Chondrocyte (in vitro differentiated cells): Measurements from ENCODE around the gene FAM167B. TPM values are rescaled to one million over a fixed set of nuclear protein-coding genes. Genes with fewer than 3 reads are reported as not detected.

ENCODE experiments used
- DNase-seq: peaks from one replicate; pipeline ENCODE4 v3.0.0; 2021; ENCODE audit warnings: mixed read lengths, low spot score
- H3K27ac Mint-ChIP-seq: one replicate; pipeline ENCODE4 v1.8.0; 2021; ENCODE audit warnings: mild to moderate bottlenecking, moderate library complexity, mixed read lengths; ENCODE audit not compliant: unreplicated experiment
- H3K27me3 Mint-ChIP-seq: 2 replicates; pipeline ENCODE4 v1.8.0; 2021; ENCODE audit warnings: low read depth, mixed read lengths
- H3K36me3 Mint-ChIP-seq: 2 replicates; pipeline ENCODE4 v1.8.0; 2021; ENCODE audit warnings: low read depth, mixed read lengths
- H3K4me1 Mint-ChIP-seq: 2 replicates; pipeline ENCODE4 v1.8.0; 2021; ENCODE audit warnings: low read depth, mild to moderate bottlenecking, mixed read lengths
- H3K4me3 Mint-ChIP-seq: one replicate; pipeline ENCODE4 v1.8.0; 2021; ENCODE audit warnings: mild to moderate bottlenecking, moderate library complexity, mixed read lengths; ENCODE audit not compliant: unreplicated experiment
- H3K9me3 Mint-ChIP-seq: 2 replicates; pipeline ENCODE4 v1.8.0; 2021; ENCODE audit warnings: low read depth, mixed read lengths
- total RNA-seq: library from RNA; stranded (reverse); gene quantifications from 3 replicates; pipeline ENCODE4 v1.2.1, GENCODE V29; 2021
- TF ChIP-seq, protein P1 (sequence below): fragments of 200-600 bp; sonication (generic); IDR thresholded peaks from 2 replicates; pipeline ENCODE4 v1.5.0; 2021; ENCODE audit warnings: antibody characterized with exemption, mild to moderate bottlenecking, moderate library complexity

Gene FAM167B
- total RNA-seq, 1 donor from 2014 or later, result 2.9 TPM

DNA sequence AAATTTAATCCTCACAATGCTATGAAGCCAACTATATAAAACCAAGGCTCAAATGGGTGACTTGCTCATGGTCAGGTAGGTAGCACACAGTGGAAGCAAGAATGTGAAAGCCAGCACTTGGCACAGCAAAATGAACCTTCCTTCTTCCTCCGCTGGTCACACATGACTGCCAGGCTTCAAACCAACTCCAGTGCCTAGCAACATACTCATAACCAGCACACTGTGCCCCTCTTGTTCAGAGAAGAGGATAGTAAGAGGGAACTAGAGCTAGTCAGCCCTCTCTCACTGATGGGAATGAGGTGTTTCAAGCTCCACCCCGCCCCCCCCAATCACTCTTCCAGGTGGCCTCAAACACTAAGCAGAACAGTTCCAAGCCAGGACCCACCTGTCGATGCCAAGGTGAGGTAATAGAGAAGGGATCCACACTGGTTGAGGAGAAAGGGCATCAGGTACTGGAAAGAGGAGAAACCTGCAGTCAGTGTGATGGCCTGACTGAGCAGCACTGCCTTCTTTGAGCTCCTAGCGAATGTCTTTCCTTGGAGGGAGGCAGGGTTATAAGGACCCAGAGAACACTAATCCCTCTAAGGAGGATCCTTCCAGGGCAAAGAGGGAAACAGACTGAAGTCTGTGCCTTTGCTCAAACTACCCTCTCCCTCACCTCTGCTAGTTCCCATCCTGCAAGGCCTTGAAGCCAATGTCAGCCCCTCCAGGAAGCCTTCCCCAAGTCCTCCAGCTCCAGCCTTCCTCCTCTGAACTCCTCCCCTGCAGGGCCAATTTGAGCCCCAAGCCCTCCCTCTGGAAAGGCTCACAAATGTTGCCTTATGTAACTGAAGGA is 26.1 kb upstream of the FAM167B start:
- no peaks in the 10 kb centered on the region for H3K27me3 Mint-ChIP-seq
- peak overlapping the region; percentile 95 for H3K27ac Mint-ChIP-seq
- H3K4me1 Mint-ChIP-seq, result peaks cover 34% of the 10 kb centered on the region
- DNase-seq, result no peak
- TF ChIP-seq, protein P1, sequence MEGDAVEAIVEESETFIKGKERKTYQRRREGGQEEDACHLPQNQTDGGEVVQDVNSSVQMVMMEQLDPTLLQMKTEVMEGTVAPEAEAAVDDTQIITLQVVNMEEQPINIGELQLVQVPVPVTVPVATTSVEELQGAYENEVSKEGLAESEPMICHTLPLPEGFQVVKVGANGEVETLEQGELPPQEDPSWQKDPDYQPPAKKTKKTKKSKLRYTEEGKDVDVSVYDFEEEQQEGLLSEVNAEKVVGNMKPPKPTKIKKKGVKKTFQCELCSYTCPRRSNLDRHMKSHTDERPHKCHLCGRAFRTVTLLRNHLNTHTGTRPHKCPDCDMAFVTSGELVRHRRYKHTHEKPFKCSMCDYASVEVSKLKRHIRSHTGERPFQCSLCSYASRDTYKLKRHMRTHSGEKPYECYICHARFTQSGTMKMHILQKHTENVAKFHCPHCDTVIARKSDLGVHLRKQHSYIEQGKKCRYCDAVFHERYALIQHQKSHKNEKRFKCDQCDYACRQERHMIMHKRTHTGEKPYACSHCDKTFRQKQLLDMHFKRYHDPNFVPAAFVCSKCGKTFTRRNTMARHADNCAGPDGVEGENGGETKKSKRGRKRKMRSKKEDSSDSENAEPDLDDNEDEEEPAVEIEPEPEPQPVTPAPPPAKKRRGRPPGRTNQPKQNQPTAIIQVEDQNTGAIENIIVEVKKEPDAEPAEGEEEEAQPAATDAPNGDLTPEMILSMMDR, result no peak
- no peaks in the 10 kb centered on the region for H3K9me3 Mint-ChIP-seq
- H3K36me3 Mint-ChIP-seq, result peaks cover 14% of the 10 kb centered on the region
- peak overlapping the region; percentile 95 for H3K4me3 Mint-ChIP-seq

DNA sequence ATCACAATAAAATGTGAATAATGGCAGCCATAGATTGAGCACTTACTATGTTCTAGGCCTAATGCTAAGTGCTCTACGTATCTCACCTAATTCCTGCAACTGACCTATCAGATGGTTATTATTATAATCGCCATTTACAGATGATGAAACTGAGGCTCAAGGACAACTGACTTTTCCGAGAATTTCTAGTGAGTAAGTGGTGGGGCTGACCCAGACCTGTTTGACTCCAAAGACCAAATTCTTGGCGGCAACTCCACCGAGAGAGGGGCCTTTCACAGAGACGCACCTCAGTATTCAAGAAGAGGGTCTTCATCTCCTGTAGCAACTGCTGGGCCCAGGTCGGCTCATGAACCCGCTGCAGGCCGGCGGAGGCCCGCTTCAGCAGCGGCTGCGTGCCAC is 25.4 kb upstream of the FAM167B start:
- Mint-ChIP-seq H3K4me1 (peaks cover 34% of the 10 kb centered on the region), H3K9me3 (no peaks in the 10 kb centered on the region), H3K4me3 (peak overlapping the region; percentile 95), H3K27me3 (no peaks in the 10 kb centered on the region), H3K27ac (peak overlapping the region; percentile 95), H3K36me3 (peaks cover 17% of the 10 kb centered on the region)
- TF ChIP-seq, protein P1, result no peak
- no peak for DNase-seq

DNA sequence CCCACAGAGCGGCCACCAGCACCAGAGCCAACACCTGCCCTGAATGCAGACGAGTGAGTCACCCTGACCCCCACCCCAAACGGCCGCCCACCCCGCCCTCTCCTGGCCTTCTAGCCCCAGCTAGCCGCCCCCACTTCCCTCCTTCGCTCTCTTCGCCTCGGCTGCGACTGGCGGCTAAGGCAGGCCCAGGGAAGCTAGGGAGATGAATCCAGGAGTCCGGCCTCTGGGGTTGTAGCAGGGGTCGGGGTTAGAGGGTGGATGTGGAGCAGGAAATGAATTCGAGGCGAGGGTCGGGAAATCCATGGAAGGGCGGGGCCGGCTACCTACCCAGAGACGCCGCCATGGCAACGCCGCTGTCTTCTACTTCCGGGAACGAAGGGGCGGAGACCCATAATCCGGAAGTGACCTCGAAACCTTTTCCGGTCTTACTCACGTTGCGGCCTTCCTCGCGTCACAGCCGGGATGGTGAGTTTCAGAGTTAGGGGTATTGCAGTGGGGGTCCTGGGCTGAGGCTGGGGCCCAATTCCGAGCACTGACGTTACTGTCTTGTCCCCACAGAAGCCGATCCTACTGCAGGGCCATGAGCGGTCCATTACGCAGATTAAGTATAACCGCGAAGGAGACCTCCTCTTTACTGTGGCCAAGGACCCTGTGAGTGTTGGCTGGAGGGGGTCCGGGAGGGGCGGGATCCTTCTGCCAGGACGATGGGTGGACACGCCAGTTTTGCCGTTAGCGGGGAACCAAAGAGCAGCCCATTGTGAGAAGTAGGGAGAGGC is 24.9 kb upstream of the FAM167B start, which contains the start of the genes EIF3I and TMEM234:
Gene EIF3I (plus strand): TSS at position 428 of the 776 bp plus-strand sequence. CDS start 35 bp downstream, at position 463.
Gene TMEM234 (minus strand): TSS at position 374 of the 776 bp plus-strand sequence. CDS start 31 bp downstream, at position 343.
- H3K4me1 Mint-ChIP-seq, result peaks cover 34% of the 10 kb centered on the region
- no peaks in the 10 kb centered on the region for H3K27me3 Mint-ChIP-seq
- H3K4me3 Mint-ChIP-seq, result peak within 1 kb of the TSS; percentile 95
- no peaks in the 10 kb centered on the region for H3K9me3 Mint-ChIP-seq
- TF ChIP-seq, protein P1, result no peak
- DNase-seq, result no peak
- peaks cover 13% of the 10 kb centered on the region for H3K36me3 Mint-ChIP-seq
- H3K27ac Mint-ChIP-seq, result peak within 1 kb of the TSS; percentile 95

DNA sequence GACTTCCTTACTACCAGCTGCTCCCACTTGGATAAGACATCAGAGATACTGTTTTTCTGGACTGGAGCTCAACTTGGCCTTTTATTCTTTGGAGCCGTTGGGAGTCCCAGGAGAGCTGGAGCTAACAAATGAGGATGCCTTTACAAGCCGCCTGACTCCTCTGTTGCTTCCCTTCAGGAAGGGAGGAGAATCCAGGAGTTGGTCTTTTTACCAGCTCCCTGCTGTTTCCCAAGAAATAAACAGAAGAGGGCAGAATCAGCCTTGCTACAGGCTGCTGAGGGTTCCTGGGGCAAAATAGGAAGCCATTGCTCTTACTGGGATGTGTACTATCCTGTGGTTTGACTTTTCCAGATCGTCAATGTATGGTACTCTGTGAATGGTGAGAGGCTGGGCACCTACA is 23.3 kb upstream of the FAM167B start:
- H3K4me1 Mint-ChIP-seq, result peaks cover 34% of the 10 kb centered on the region
- H3K36me3 Mint-ChIP-seq, result peaks cover 23% of the 10 kb centered on the region
- peak overlapping the region; percentile 95 for H3K4me3 Mint-ChIP-seq
- DNase-seq, result no peak
- peak overlapping the region; percentile 33 for H3K27ac Mint-ChIP-seq
- TF ChIP-seq, protein P1, result no peak
- no peaks in the 10 kb centered on the region for H3K27me3 Mint-ChIP-seq
- H3K9me3 Mint-ChIP-seq, result no peaks in the 10 kb centered on the region

DNA sequence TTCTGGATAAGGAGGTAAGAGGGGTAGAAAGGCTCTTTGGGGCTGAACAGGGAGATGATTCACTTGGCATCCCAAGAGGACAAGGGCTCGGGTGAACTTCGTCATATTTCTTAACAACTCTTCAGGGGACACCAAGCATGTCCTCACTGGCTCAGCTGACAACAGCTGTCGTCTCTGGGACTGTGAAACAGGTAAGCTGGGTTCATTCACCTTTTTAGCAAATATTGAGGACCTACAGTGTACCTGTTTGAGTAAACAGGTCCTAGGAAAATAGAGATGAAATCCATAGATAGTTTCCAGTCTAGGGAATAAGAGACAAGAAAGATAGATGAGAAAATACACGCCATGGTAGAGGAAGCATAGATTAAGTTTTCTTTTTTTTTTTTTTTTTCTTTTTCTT is 22.7 kb upstream of the FAM167B start:
- Mint-ChIP-seq H3K27me3 (no peaks in the 10 kb centered on the region), H3K9me3 (no peaks in the 10 kb centered on the region), H3K36me3 (peaks cover 28% of the 10 kb centered on the region), H3K4me3 (peak overlapping the region; percentile 15), H3K4me1 (peaks cover 34% of the 10 kb centered on the region), H3K27ac (peak overlapping the region; percentile 33)
- TF ChIP-seq, protein P1, result no peak
- no peak for DNase-seq
